ENCODE data around the gene EIF3B. TPM values are rescaled to one million over a fixed set of nuclear protein-coding genes. Genes with fewer than 3 reads are reported as not detected.

Gene EIF3B
- total RNA-seq, 1 donor from 2014 or later = 161 TPM

DNA sequence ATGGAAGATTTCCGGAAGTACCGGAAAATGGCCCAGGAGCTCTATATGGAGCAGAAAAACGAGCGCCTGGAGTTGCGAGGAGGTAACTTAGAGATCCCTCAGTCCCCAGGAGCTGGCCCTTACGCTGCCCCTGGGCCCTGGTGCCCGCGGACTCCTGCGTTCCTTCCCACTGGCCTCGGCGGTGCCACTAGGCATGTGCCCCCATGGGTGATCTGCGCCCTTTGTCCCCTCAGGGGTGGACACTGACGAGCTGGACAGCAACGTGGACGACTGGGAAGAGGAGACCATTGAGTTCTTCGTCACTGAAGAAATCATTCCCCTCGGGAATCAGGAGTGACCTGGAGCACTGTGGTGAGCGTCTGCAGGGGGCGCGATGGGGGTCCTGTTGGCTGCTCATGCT, 24.5 kb downstream of the EIF3B start:
- no peak for DNase-seq (ENCODE audit: low read depth)
- TF ChIP-seq, protein P1, sequence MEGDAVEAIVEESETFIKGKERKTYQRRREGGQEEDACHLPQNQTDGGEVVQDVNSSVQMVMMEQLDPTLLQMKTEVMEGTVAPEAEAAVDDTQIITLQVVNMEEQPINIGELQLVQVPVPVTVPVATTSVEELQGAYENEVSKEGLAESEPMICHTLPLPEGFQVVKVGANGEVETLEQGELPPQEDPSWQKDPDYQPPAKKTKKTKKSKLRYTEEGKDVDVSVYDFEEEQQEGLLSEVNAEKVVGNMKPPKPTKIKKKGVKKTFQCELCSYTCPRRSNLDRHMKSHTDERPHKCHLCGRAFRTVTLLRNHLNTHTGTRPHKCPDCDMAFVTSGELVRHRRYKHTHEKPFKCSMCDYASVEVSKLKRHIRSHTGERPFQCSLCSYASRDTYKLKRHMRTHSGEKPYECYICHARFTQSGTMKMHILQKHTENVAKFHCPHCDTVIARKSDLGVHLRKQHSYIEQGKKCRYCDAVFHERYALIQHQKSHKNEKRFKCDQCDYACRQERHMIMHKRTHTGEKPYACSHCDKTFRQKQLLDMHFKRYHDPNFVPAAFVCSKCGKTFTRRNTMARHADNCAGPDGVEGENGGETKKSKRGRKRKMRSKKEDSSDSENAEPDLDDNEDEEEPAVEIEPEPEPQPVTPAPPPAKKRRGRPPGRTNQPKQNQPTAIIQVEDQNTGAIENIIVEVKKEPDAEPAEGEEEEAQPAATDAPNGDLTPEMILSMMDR (conservative IDR thresholded peaks at IDR 0.05; ENCODE audit: low read depth, low read length) = no peak
- no peak overlapping the region for H3K4me3 ChIP-seq (ENCODE audit: low read depth, low read length)

DNA sequence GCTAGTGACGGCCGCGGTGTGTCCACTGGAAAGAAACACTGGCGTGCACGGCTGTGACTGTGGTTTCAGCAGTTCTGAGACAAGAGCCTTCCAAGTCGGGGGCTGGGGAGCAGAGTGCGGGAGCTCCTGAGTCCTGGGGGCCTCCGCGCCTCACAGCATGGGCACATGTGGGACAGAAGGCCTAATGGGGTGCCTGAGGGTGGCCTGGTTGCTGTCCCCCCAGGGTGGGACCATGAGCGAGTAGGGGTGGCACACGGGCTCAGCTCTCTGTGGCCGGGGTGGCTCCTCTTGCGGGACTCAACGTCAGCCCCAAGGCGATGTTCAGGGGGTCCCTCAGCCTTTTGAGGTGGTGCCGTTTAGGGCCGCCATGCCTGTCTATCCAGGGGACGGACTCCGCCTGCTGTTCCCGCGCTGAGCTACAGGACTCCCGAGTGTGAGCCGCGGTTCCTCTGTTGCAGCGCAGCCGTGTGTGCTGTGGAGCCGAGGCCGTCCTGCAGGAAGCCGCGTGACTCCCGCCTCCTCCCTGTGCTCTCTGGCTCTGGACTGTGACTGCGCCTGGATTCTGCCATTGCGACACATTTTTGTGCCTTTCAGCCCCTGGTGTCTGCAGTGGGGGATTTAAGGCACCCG, 25.3 kb downstream of the EIF3B start:
- TF ChIP-seq, protein P1 (conservative IDR thresholded peaks at IDR 0.05; ENCODE audit: low read depth, low read length) = no peak
- H3K4me3 ChIP-seq (ENCODE audit: low read depth, low read length) = no peak overlapping the region
- DNase-seq (ENCODE audit: low read depth) = no peak

DNA sequence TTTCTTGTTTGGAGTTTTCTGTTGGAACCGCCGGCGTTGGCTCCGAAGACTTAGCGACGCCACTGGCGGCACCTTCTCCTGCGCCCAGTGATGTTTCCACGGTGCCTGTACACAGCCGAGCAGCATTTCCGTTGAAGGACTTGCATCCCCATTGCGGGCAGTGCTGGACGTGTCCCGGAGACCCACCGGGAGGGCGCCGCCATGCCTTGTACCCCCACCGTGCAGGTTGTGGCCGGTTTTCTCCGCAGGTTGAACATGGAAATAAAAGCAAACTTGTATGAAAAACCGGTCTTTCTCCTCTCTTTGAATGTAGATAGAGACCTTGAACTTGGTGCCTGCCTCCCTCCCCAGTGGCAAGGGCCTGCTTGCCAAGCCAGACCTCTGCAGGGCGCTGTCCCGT, 25.8 kb downstream of the EIF3B start:
- H3K4me3 ChIP-seq (ENCODE audit: low read depth, low read length) = no peak overlapping the region
- no peak for DNase-seq (ENCODE audit: low read depth)
- TF ChIP-seq, protein P1 (conservative IDR thresholded peaks at IDR 0.05; ENCODE audit: low read depth, low read length) = no peak

DNA sequence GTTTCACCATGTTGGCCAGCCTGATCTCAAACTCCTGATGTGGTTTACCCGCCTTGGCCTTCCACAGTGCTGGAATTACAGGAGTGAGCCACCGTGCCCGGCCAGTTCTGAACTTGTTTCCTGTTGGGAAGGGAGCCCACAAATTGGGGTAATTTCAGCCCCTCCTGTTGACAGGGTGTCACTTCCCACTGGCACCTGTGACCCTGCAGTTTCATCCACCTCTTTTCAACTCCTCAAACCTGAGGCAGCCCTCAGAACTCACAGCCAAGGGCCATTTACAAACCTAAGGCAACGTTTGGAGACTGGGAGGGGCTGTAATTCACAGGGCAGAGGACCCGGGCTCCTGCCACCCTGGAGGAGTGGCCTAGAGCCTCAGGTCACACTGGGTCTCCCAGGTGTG, 26.6 kb downstream of the EIF3B start:
- DNase-seq (ENCODE audit: low read depth) = no peak
- TF ChIP-seq, protein P1 (conservative IDR thresholded peaks at IDR 0.05; ENCODE audit: low read depth, low read length) = no peak
- H3K4me3 ChIP-seq (ENCODE audit: low read depth, low read length) = no peak overlapping the region

DNA sequence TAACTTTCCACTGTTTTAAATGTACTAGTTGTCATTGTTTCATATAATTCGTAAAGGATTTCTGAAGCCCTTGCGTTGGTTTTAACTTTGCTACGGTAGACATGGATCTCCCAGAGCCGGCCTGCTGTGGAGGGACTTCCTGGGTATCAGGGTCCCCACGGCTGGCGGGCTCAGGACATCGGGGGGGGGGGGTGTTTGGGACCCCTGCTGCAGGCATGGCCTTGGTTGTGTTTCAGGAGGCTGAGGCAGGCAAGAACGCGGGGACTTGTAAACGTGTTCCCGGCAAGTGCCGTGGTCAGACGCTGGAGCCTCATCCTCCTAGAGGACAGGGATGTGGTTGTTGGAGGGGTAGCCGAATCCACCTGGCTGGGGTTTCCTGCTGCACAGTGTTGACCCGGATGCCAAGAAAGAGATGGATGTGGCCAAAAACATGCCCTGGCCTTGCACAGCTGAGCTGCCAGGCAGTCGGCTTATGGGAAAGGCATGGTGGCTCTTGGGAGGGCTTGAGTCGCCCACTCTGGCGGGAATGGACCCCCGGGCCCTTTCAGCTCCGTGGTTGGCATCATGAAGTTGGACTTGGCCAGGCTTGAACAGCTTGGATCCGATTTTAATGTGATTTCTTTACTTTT, 27.4 kb downstream of the EIF3B start:
- TF ChIP-seq, protein P1 (conservative IDR thresholded peaks at IDR 0.05; ENCODE audit: low read depth, low read length) = no peak
- no peak for DNase-seq (ENCODE audit: low read depth)
- H3K4me3 ChIP-seq (ENCODE audit: low read depth, low read length) = no peak overlapping the region

DNA sequence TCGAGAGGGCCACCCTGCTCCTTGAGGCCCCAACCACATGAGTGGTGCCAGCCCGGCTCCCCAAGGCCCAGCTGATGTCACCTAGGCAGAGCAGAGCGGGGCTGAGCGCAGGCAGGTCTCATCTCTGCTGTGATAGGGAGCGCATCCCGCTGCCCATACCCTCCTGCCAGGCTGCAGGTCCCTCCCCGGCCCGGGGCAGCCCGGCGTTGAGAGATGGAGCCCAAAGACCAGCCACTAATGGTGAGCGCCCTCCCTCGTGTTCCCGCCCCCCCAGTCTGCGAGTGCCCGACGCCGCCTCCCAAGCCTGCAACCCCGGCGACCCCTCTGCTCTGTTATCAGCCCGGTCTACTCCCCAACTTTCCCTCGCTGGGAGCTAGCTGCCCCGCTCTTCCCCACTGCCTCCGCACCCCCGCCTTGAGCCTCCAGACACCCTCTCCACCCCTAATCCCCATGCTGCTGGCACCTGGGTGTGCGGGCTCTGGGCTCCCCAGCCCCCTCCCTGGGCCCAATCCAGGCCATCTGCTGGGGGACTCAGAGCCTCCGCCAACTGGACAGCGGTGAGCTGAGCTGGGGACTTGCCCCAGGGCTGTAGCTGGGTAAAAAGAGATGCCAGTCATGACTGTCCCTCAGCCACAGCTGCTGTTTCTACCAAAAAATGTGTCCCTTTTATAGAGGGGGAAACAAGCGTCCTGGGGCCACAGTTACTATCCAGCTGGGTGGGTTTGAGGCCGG, 29.1 kb downstream of the EIF3B start:
- no peak overlapping the region for H3K4me3 ChIP-seq (ENCODE audit: low read depth, low read length)
- TF ChIP-seq, protein P1 (conservative IDR thresholded peaks at IDR 0.05; ENCODE audit: low read depth, low read length) = no peak
- DNase-seq (ENCODE audit: low read depth) = no peak
